Stimulated activated memory B cell treated with anti-CD40 and anti-IgM and Interleukin-4, amounts not matched to agents 10 μg/mL and 1 μg/mL and 100 μg/mL, for 72 hours (primary cell): ENCODE data around the gene RBM38.

Experiments used
- ATAC-seq: fragments of 150-1000 bp; cut with Tn5 transposase; 2 replicates; pipeline ENCODE4 v1.10.0; 2021
- H3K27ac Mint-ChIP-seq: one replicate; pipeline ENCODE4 v1.8.0; 2022; ENCODE audit warnings: mild to moderate bottlenecking, mixed read lengths
- H3K27me3 Mint-ChIP-seq: one replicate; pipeline ENCODE4 v1.8.0; 2022; ENCODE audit warnings: mixed read lengths
- H3K36me3 Mint-ChIP-seq: one replicate; pipeline ENCODE4 v1.8.0; 2022; ENCODE audit warnings: mixed read lengths
- H3K4me1 Mint-ChIP-seq: one replicate; pipeline ENCODE4 v1.8.0; 2022; ENCODE audit warnings: mixed read lengths
- H3K4me3 Mint-ChIP-seq: one replicate; pipeline ENCODE4 v1.8.0; 2022; ENCODE audit warnings: mild to moderate bottlenecking, moderate library complexity, mixed read lengths
- H3K9me3 Mint-ChIP-seq: one replicate; pipeline ENCODE4 v1.8.0; 2022; ENCODE audit warnings: mixed read lengths

RBM38 gene

GRCh38 chr20:57393321-57394120 lies 2.3 kb downstream of the RBM38 start:
- Mint-ChIP-seq H3K27me3 (no peaks in the 10 kb centered on the region), H3K4me1 (peaks cover 75% of the 10 kb centered on the region), H3K4me3 (peak overlapping the region; percentile 96), H3K36me3 (peaks cover 56% of the 10 kb centered on the region), H3K9me3 (no peaks in the 10 kb centered on the region), H3K27ac (peak overlapping the region; percentile 84)
- ATAC-seq = no peak

- ATAC-seq = no peak
- Mint-ChIP-seq H3K27me3 (no peaks in the 10 kb centered on the region), H3K4me3 (peak overlapping the region; percentile 96), H3K27ac (peak overlapping the region; percentile 84), H3K4me1 (peaks cover 78% of the 10 kb centered on the region), H3K36me3 (peaks cover 64% of the 10 kb centered on the region), H3K9me3 (no peaks in the 10 kb centered on the region)
These were observed 3.2 kb downstream of the RBM38 start for GRCh38 chr20:57394121-57395082.

- Mint-ChIP-seq H3K27ac (no peak overlapping the region), H3K4me1 (peaks cover 80% of the 10 kb centered on the region), H3K27me3 (no peaks in the 10 kb centered on the region), H3K9me3 (no peaks in the 10 kb centered on the region), H3K4me3 (no peak overlapping the region), H3K36me3 (peaks cover 70% of the 10 kb centered on the region)
- ATAC-seq = no peak
These were observed 4.1 kb downstream of the RBM38 start for GRCh38 chr20:57395111-57395966.

GRCh38 chr20:57396212-57396983 lies 5.2 kb downstream of the RBM38 start:
- H3K4me1 Mint-ChIP-seq = peaks cover 84% of the 10 kb centered on the region
- no peaks in the 10 kb centered on the region for H3K9me3 Mint-ChIP-seq
- H3K36me3 Mint-ChIP-seq = peaks cover 81% of the 10 kb centered on the region
- H3K4me3 Mint-ChIP-seq = peak overlapping the region; percentile 81
- no peaks in the 10 kb centered on the region for H3K27me3 Mint-ChIP-seq
- ATAC-seq = no peak
- peak overlapping the region; percentile 88 for H3K27ac Mint-ChIP-seq

GRCh38 chr20:57396984-57397692 lies 5.9 kb downstream of the RBM38 start:
- Mint-ChIP-seq H3K36me3 (peaks cover 86% of the 10 kb centered on the region), H3K27me3 (no peaks in the 10 kb centered on the region), H3K4me1 (peaks cover 91% of the 10 kb centered on the region), H3K27ac (peak overlapping the region; percentile 88), H3K4me3 (peak overlapping the region; percentile 81), H3K9me3 (no peaks in the 10 kb centered on the region)
- no peak for ATAC-seq

- peaks cover 90% of the 10 kb centered on the region for H3K4me1 Mint-ChIP-seq
- no peaks in the 10 kb centered on the region for H3K9me3 Mint-ChIP-seq
- peak overlapping the region; percentile 81 for H3K4me3 Mint-ChIP-seq
- no peaks in the 10 kb centered on the region for H3K27me3 Mint-ChIP-seq
- H3K27ac Mint-ChIP-seq = peak overlapping the region; percentile 88
- H3K36me3 Mint-ChIP-seq = peaks cover 86% of the 10 kb centered on the region
- peak; percentile 22 for ATAC-seq
These were observed 6.5 kb downstream of the RBM38 start for GRCh38 chr20:57397693-57398108.

GRCh38 chr20:57398231-57398821 lies 7.1 kb downstream of the RBM38 start:
- peaks cover 80% of the 10 kb centered on the region for H3K36me3 Mint-ChIP-seq

GRCh38 chr20:57398901-57399535 lies 7.8 kb downstream of the RBM38 start:
- Mint-ChIP-seq H3K36me3 (peaks cover 78% of the 10 kb centered on the region), H3K27me3 (no peaks in the 10 kb centered on the region), H3K27ac (peak overlapping the region; percentile 88), H3K4me1 (peaks cover 87% of the 10 kb centered on the region), H3K9me3 (no peaks in the 10 kb centered on the region), H3K4me3 (peak overlapping the region; percentile 81)
- ATAC-seq = no peak

More at GRCh38 chr20:57398231-57398821, 7.1 kb downstream of the RBM38 start:
- Mint-ChIP-seq H3K9me3 (no peaks in the 10 kb centered on the region), H3K4me3 (peak overlapping the region; percentile 81), H3K4me1 (peaks cover 90% of the 10 kb centered on the region), H3K27me3 (no peaks in the 10 kb centered on the region), H3K27ac (peak overlapping the region; percentile 88)
- ATAC-seq = peak; percentile 88

GRCh38 chr20:57399587-57400155 lies 8.5 kb downstream of the RBM38 start:
- H3K4me1 Mint-ChIP-seq = peaks cover 83% of the 10 kb centered on the region
- H3K9me3 Mint-ChIP-seq = no peaks in the 10 kb centered on the region
- H3K4me3 Mint-ChIP-seq = peak overlapping the region; percentile 81
- H3K27me3 Mint-ChIP-seq = no peaks in the 10 kb centered on the region
- ATAC-seq = no peak
- H3K27ac Mint-ChIP-seq = peak overlapping the region; percentile 88
- H3K36me3 Mint-ChIP-seq = peaks cover 78% of the 10 kb centered on the region

GRCh38 chr20:57400231-57400701 lies 9.1 kb downstream of the RBM38 start:
- Mint-ChIP-seq H3K36me3 (peaks cover 78% of the 10 kb centered on the region), H3K27me3 (no peaks in the 10 kb centered on the region), H3K9me3 (no peaks in the 10 kb centered on the region), H3K4me3 (peak overlapping the region; percentile 81), H3K27ac (peak overlapping the region; percentile 88), H3K4me1 (peaks cover 86% of the 10 kb centered on the region)
- no peak for ATAC-seq

GRCh38 chr20:57400821-57401564 lies 9.8 kb downstream of the RBM38 start:
- Mint-ChIP-seq H3K27me3 (no peaks in the 10 kb centered on the region), H3K36me3 (peaks cover 73% of the 10 kb centered on the region), H3K4me1 (peaks cover 84% of the 10 kb centered on the region), H3K9me3 (no peaks in the 10 kb centered on the region), H3K4me3 (peak overlapping the region; percentile 81), H3K27ac (peak overlapping the region; percentile 88)
- ATAC-seq = peak; percentile 82

GRCh38 chr20:57401565-57401918 lies 10.3 kb downstream of the RBM38 start:
- Mint-ChIP-seq H3K9me3 (no peaks in the 10 kb centered on the region), H3K27me3 (no peaks in the 10 kb centered on the region), H3K4me1 (peaks cover 78% of the 10 kb centered on the region), H3K36me3 (peaks cover 70% of the 10 kb centered on the region), H3K4me3 (peak overlapping the region; percentile 81), H3K27ac (peak overlapping the region; percentile 88)
- ATAC-seq = no peak
